ENCODE data around the gene RALGPS1. TPM values are rescaled to one million over a fixed set of nuclear protein-coding genes. Genes with fewer than 3 reads are reported as not detected.

RALGPS1 gene
- total and polyA plus RNA-seq, 2 of the 8 experiments (the other 6 are each of a cell fraction or from before 2014, with no cell fraction given): 20.0 to 23.5 TPM

DNA sequence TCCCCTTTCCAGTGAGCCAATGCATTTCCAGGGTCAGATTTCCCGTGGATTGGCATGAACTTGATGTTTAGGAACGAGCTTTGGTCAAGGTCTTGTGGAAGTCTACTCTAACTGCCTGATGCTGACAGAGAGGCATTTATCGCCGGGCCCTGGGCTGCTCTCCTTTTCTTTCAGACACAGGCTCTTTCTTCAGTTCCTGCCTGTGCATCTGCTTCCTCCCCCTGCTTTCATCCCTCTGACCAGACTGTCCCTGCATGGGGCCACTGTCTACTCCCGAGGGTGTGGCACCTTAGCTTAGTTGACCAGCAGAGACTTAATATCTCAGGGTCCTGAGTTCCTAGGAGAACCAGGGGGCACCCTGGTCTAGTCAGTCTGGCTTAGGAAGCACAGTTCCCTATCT lies 41.2 kb downstream of the RALGPS1 start (continued):
- TF ChIP-seq, protein P1, sequence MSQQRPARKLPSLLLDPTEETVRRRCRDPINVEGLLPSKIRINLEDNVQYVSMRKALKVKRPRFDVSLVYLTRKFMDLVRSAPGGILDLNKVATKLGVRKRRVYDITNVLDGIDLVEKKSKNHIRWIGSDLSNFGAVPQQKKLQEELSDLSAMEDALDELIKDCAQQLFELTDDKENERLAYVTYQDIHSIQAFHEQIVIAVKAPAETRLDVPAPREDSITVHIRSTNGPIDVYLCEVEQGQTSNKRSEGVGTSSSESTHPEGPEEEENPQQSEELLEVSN (IDR thresholded peaks at IDR 0.05): no peak

All from H1 (cell line).